SW 1271 (cell line): Measurements from ENCODE around the gene PKNOX2.

Experiments used
- DNase-seq, 2 experiments: peaks; one replicate each; lab custom pipeline; 2025; lab: John Stamatoyannopoulos, UW

PKNOX2 gene

GRCh38 chr11:125408311-125408711 is 243.8 kb downstream of the PKNOX2 start:
- DNase-seq: no peak

GRCh38 chr11:125410091-125410490 is 245.5 kb downstream of the PKNOX2 start:
- DNase-seq: no peak

- no peak for DNase-seq
These were observed 247.6 kb downstream of the PKNOX2 start for GRCh38 chr11:125412177-125412496.

GRCh38 chr11:125412509-125412908 is 248.0 kb downstream of the PKNOX2 start:
- no peak for DNase-seq

GRCh38 chr11:125413226-125413625 is 248.7 kb downstream of the PKNOX2 start:
- no peak for DNase-seq

GRCh38 chr11:125414121-125414520 is 249.6 kb downstream of the PKNOX2 start:
- no peak for DNase-seq

- DNase-seq: no peak
These were observed 252.7 kb downstream of the PKNOX2 start for GRCh38 chr11:125416981-125417935.

- no peak for DNase-seq
These were observed 253.8 kb downstream of the PKNOX2 start for GRCh38 chr11:125418396-125418795.

- DNase-seq: no peak
These were observed 258.1 kb downstream of the PKNOX2 start for GRCh38 chr11:125422681-125423080.

GRCh38 chr11:125423247-125423849 is 258.8 kb downstream of the PKNOX2 start:
- peak in 1 of 2 experiments; percentile 25 for DNase-seq

GRCh38 chr11:125425601-125426000 is 261.1 kb downstream of the PKNOX2 start:
- no peak for DNase-seq

GRCh38 chr11:125426818-125427528 is 262.4 kb downstream of the PKNOX2 start:
- no peak for DNase-seq

- no peak for DNase-seq
These were observed 264.1 kb downstream of the PKNOX2 start for GRCh38 chr11:125428486-125429173.

- DNase-seq: peak; percentile 11 to 50
These were observed 264.7 kb downstream of the PKNOX2 start for GRCh38 chr11:125429174-125429707.

GRCh38 chr11:125429807-125430678 is 265.5 kb downstream of the PKNOX2 start:
- DNase-seq: no peak

GRCh38 chr11:125431009-125431408 is 266.5 kb downstream of the PKNOX2 start:
- no peak for DNase-seq

- DNase-seq: no peak
These were observed 266.9 kb downstream of the PKNOX2 start for GRCh38 chr11:125431481-125431880.

- DNase-seq: no peak
These were observed 269.0 kb downstream of the PKNOX2 start for GRCh38 chr11:125433454-125434121.

- DNase-seq: no peak
These were observed 271.1 kb downstream of the PKNOX2 start for GRCh38 chr11:125435461-125436238.
